Testis (tissue), 2 donors: ENCODE results near the gene FBXO48.

Experiments
- POLR2A ChIP-seq: fragments of 450-650 bp; IDR thresholded peaks from one replicate; pipeline ENCODE4 v1.6.1; 2017; ENCODE audit warnings: antibody characterized with exemption, mild to moderate bottlenecking, moderate library complexity
- TF ChIP-seq, protein P1 (sequence below), 3 experiments: fragments of 450-650 bp in 2 of 3; fragments of 200-600 bp in 1 of 3; sonication (generic) in 1 of 3; IDR thresholded peaks; one replicate each; pipeline ENCODE4 v1.5.1; 2016 to 2019; ENCODE audit warnings: antibody characterized with exemption in 3 of 3, mild to moderate bottlenecking in 2 of 3, moderate library complexity in 1 of 3

DNA sequence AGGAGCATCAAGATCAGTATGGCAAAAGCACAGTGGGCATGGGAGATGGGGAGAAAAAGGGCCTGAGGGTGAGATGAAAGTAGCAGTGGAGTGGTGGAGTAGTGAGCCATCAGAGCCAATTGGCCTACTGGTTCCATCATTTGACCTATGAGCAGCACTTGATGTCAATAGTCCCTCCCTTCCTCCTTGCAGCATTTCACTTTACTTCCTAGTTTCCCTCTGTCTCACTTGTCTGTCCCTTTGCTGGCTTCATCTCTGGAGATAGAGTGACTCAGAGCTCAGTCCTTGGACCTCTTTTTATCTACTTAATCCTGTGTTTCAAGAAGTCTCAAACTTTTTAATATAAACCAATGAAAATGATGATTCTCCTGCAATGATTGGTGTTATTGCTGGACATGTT, 32.1 kb downstream of the FBXO48 start:
- no peak for TF ChIP-seq POLR2A
- TF ChIP-seq, protein P1, sequence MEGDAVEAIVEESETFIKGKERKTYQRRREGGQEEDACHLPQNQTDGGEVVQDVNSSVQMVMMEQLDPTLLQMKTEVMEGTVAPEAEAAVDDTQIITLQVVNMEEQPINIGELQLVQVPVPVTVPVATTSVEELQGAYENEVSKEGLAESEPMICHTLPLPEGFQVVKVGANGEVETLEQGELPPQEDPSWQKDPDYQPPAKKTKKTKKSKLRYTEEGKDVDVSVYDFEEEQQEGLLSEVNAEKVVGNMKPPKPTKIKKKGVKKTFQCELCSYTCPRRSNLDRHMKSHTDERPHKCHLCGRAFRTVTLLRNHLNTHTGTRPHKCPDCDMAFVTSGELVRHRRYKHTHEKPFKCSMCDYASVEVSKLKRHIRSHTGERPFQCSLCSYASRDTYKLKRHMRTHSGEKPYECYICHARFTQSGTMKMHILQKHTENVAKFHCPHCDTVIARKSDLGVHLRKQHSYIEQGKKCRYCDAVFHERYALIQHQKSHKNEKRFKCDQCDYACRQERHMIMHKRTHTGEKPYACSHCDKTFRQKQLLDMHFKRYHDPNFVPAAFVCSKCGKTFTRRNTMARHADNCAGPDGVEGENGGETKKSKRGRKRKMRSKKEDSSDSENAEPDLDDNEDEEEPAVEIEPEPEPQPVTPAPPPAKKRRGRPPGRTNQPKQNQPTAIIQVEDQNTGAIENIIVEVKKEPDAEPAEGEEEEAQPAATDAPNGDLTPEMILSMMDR (IDR thresholded peaks at IDR 0.05) = no peak
